Sigmoid colon (tissue), 7 donors: Measurements from ENCODE around the gene SNX19. TPM values are rescaled to one million over a fixed set of nuclear protein-coding genes. Genes with fewer than 3 reads are reported as not detected.
"Not testable (repeated sequence)": the region's sequence is repeated elsewhere in the genome, so short reads cannot be mapped to it uniquely, and the experiment has no call there.

ENCODE experiments used
- DNase-seq: peaks from one replicate; pipeline ENCODE4 v3.0.0-alpha.2; 2019
- H3K27ac ChIP-seq, 4 donors: fragments of 200-600 bp; sonication (generic); one replicate each; pipeline ENCODE4 v1.5.1; 2016 to 2019; ENCODE audit warnings: mild to moderate bottlenecking in 1 of 4
- H3K27me3 ChIP-seq, 3 donors: fragments of 200-600 bp; sonication (generic); one replicate each; pipeline ENCODE4 v1.5.1; 2019; ENCODE audit warnings: mild to moderate bottlenecking in 1 of 3
- H3K36me3 ChIP-seq, 4 donors: fragments of 200-600 bp; sonication (generic); one replicate each; pipeline ENCODE4 v1.5.1; 2016 to 2019
- H3K4me1 ChIP-seq, 4 donors: fragments of 200-600 bp; sonication (generic); one replicate each; pipeline ENCODE4 v1.5.1; 2017 to 2019
- H3K4me3 ChIP-seq, 4 donors: fragments of 200-600 bp; sonication (generic); one replicate each; pipeline ENCODE4 v1.5.1; 2017 to 2019; ENCODE audit warnings: mild to moderate bottlenecking in 2 of 4, moderate library complexity in 1 of 4
- H3K9me3 ChIP-seq, 4 donors: fragments of 200-600 bp in 3 of 4; sonication (generic) in 3 of 4; one replicate each; pipeline versions ENCODE4 v1.5.1 to v1.6.1; 2013 to 2019
- EP300 ChIP-seq, 4 donors: sonication (generic); formaldehyde crosslinking; IDR thresholded peaks; one replicate each; pipeline ENCODE4 v1.6.1; 2017; ENCODE audit warnings: antibody characterized with exemption in 4 of 4
- POLR2A ChIP-seq, 2 donors: fragments of 450-650 bp; IDR thresholded peaks; one replicate each; pipeline ENCODE4 v1.6.1; 2016; ENCODE audit warnings: antibody characterized with exemption in 2 of 2, mild to moderate bottlenecking in 2 of 2, moderate library complexity in 2 of 2
- POLR2AphosphoS5 ChIP-seq, 4 donors: sonication (generic); formaldehyde crosslinking; IDR thresholded peaks; one replicate each; pipeline ENCODE4 v1.6.1; 2017; ENCODE audit warnings: antibody characterized with exemption in 4 of 4
- WGBS, 2 donors: extraction: QIAGEN DNeasy Blood & Tissue Kit; methylation state at CpG; one replicate each; pipeline ENCODE4 v1.1.7; 2013; 5-methylcytosine and 5-hydroxymethylcytosine counted together
- intact Hi-C: fragments of 100-400 bp; cut with DNase I; formaldehyde crosslinking; loops from one replicate; pipeline ENCODE4 v1.15.1; 2023
- polyA plus RNA-seq, 3 donors: library from polyadenylated mRNA; stranded (reverse); fragments of 200-250 nt; gene quantifications; one replicate each; pipeline ENCODE4 v1.2.3, GENCODE V29; 2013
- total RNA-seq, 4 donors: library from RNA; depleted of rRNA; stranded (reverse); fragments of >200 nt; gene quantifications; one replicate each; pipeline ENCODE4 v1.1.0, GENCODE V29; 2016
- TF ChIP-seq, protein P1 (sequence below), 4 experiments: fragments of 450-650 bp in 3 of 4; fragments of 200-600 bp in 1 of 4; IDR thresholded peaks; one replicate each; pipeline ENCODE4 v1.5.1; 2016 to 2019; ENCODE audit warnings: antibody characterized with exemption in 4 of 4, mild to moderate bottlenecking in 3 of 4, moderate library complexity in 2 of 4
- donor health status: healthy with polysubstance abuse.
- donor health status: Bipolar disorder and iron deficiency.
- donor health status: healthy.

The SNX19 gene
- total and polyA plus RNA-seq, 7 donors: 14.1 to 124 (median 72.1) TPM

DNA sequence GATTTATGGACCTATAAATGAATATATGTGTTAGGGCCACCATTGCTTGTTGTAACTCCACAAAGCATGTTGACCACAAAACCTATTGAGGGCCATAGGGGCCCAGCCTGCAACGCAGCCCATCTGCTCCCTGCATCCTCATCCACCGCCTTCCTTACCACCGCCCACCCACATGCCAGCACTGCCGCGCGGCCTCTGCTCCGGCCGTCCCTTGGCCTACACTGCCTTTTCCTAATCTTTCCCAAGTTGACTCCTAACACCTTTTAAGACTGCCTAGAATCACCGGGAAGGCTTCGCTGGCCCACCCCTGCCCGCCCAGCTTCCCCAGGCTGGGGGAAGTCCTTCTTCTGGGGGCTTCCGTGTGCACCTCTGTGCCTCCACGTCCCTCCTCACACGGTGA lies 55.0 kb downstream of the SNX19 start:
- intact Hi-C loops: loop anchor here (5.0 kb wide), 2 partner anchors 239 to 649 kb away; no protein-coding TSS in a partner anchor
- Histone ChIP-seq H3K4me1 (peaks cover 0 to 21% (median 11%) of the 10 kb centered on the region in 4 donors), H3K27ac (no peak overlapping the region), H3K9me3 (no peaks in the 10 kb centered on the region), H3K27me3 (no peaks in the 10 kb centered on the region), H3K4me3 (no peak overlapping the region), H3K36me3 (no peaks in the 10 kb centered on the region)
- TF ChIP-seq POLR2AphosphoS5 (IDR thresholded peaks at IDR 0.05) (peak in 1 of 4 donors; percentile 25), EP300 (IDR thresholded peaks at IDR 0.05) (no peak)
- WGBS, 2 donors: 93 to 96% methylated on average over 14 of the region's 14 CpGs
- DNase-seq: no peak

DNA sequence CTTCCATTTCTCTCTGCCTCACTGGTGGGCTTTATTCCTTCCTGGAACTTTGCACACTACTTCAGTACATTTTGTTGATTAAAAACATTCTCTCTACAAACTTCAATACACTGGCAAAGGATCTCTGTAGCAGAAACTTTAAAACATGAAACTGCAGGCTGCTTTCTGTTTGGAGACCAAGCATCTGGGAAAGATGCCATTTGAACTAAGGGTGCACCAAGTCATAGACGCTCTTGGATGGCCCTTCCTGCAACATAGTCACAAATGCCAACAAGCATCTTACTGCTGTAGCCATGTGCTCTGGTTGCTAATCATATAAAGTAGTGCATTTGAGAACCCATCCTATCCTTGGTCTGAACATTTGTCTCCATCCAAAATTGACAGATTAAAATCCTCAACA lies 56.4 kb downstream of the SNX19 start:
- Histone ChIP-seq H3K27me3 (no peaks in the 10 kb centered on the region), H3K4me3 (no peak overlapping the region), H3K27ac (no peak overlapping the region), H3K36me3 (no peaks in the 10 kb centered on the region), H3K9me3 (no peaks in the 10 kb centered on the region), H3K4me1 (peaks cover 0 to 18% (median 11%) of the 10 kb centered on the region in 4 donors)
- TF ChIP-seq EP300 (IDR thresholded peaks at IDR 0.05) (no peak), POLR2A (IDR thresholded peaks at IDR 0.05) (no peak), POLR2AphosphoS5 (IDR thresholded peaks at IDR 0.05) (no peak)
- TF ChIP-seq, protein P1, sequence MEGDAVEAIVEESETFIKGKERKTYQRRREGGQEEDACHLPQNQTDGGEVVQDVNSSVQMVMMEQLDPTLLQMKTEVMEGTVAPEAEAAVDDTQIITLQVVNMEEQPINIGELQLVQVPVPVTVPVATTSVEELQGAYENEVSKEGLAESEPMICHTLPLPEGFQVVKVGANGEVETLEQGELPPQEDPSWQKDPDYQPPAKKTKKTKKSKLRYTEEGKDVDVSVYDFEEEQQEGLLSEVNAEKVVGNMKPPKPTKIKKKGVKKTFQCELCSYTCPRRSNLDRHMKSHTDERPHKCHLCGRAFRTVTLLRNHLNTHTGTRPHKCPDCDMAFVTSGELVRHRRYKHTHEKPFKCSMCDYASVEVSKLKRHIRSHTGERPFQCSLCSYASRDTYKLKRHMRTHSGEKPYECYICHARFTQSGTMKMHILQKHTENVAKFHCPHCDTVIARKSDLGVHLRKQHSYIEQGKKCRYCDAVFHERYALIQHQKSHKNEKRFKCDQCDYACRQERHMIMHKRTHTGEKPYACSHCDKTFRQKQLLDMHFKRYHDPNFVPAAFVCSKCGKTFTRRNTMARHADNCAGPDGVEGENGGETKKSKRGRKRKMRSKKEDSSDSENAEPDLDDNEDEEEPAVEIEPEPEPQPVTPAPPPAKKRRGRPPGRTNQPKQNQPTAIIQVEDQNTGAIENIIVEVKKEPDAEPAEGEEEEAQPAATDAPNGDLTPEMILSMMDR (IDR thresholded peaks at IDR 0.05): no peak
- WGBS, 2 donors: 77 to 79% methylated on average over 1 of the region's 1 CpG
- no peak for DNase-seq
- intact Hi-C loops: loop anchor here (5.0 kb wide), 2 partner anchors 238 to 648 kb away; no protein-coding TSS in a partner anchor

DNA sequence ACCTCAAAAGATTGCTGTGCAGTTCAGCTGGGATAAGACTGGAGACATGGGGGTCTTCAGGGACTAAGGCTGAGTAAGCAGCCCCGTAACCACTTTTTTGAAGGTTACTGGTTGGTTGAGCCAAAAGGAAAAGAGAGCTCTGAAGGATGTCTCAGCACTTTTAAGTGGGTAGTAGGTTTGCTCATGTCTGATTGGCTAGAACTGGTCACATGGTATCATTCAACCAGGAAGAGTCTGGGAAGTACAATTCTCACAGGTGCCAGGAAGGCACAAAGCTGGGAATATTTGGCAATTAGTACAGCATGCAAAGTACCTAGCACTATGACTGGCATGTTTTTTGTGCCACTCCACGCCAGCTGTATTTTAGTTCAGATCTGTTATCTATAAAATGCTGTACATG lies 58.1 kb downstream of the SNX19 start:
- no peak overlapping the region for H3K4me3 ChIP-seq
- no peak overlapping the region for H3K27ac ChIP-seq
- TF ChIP-seq POLR2AphosphoS5 (IDR thresholded peaks at IDR 0.05) (no peak), POLR2A (IDR thresholded peaks at IDR 0.05) (no peak), EP300 (IDR thresholded peaks at IDR 0.05) (no peak)
- TF ChIP-seq, protein P1 (IDR thresholded peaks at IDR 0.05): no peak
- DNase-seq: no peak
- 92 to 96% methylated on average over 2 of the region's 2 CpGs for WGBS, 2 donors
- H3K4me1 ChIP-seq: peaks cover 0 to 18% (median 11%) of the 10 kb centered on the region in 4 donors
- H3K27me3 ChIP-seq: no peaks in the 10 kb centered on the region
- no peaks in the 10 kb centered on the region for H3K36me3 ChIP-seq
- intact Hi-C loops: no loop called here
- no peaks in the 10 kb centered on the region for H3K9me3 ChIP-seq

DNA sequence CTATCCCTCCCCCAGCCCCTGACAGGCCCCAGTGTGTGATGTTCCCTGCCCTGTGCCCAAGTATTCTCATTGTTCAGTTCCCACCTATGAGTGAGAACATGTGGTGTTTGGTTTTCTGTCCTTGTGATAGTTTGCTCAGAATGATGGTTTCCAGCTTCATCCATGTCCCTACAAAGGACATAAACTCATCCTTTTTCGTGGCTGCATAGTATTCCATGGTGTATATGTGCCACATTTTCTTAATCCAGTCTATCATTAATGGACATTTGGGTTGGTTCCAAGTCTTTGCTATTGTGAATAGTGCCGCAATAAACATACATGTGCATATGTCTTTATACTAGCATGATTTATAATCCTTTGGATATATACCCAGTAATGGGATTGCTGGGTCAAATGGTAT lies 60.6 kb downstream of the SNX19 start:
- H3K9me3 ChIP-seq, intact Hi-C loops, H3K27me3 ChIP-seq, H3K36me3 ChIP-seq, H3K4me3 ChIP-seq, H3K27ac ChIP-seq, DNase-seq: not testable (repeated sequence)
- H3K4me1 ChIP-seq: peaks cover 0 to 12% (median 7%) of the 10 kb centered on the region in 4 donors
- 75 to 91% methylated on average over 2 of the region's 2 CpGs for WGBS, 2 donors

DNA sequence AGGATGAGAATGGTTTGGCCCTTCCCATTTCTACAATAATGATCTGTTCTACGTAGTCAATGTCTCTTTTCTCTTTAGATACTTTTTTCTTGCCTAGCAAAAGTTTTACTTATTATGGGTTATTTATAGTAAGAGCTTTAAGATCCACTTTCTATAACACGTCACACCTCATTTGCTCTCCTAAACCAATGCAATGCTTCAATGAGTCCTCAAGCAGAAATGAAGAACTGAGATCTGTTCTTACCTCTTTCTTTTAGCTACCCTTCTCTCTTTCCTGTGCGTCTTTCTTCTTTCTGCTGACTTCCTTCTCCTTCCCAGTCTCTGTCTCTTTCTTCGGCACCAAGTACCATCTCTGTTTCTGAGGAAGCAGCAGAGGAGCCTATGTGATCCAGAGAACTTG lies 61.8 kb downstream of the SNX19 start:
- 73 to 92% methylated on average over 4 of the region's 4 CpGs for WGBS, 2 donors
- TF ChIP-seq POLR2A (IDR thresholded peaks at IDR 0.05) (no peak), POLR2AphosphoS5 (IDR thresholded peaks at IDR 0.05) (no peak), EP300 (IDR thresholded peaks at IDR 0.05) (no peak)
- TF ChIP-seq, protein P1 (IDR thresholded peaks at IDR 0.05): no peak
- intact Hi-C loops: no loop called here
- Histone ChIP-seq H3K27me3 (no peaks in the 10 kb centered on the region), H3K36me3 (no peaks in the 10 kb centered on the region), H3K27ac (no peak overlapping the region), H3K9me3 (no peaks in the 10 kb centered on the region), H3K4me1 (peaks cover 0 to 3% (median 0%) of the 10 kb centered on the region in 4 donors), H3K4me3 (no peak overlapping the region)
- DNase-seq: no peak

DNA sequence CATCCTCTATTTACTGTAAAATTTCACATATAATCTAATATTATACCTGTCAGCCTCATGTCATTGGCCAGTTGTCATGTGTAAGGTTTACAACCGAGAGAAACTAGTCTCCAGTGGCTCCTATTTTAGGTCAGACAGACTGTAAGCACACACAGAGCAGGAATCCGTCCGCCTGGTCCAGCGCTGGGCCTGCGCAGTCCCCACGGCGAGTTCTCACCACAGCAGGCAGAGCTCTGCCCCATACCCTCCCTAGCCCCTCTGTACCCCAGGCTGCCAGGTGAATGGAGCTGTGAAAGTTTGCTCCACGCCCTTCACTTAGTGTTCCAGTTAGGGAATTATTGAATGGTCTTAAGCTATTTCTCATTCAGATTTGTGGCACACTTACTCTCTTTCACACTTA lies 63.7 kb downstream of the SNX19 start:
- no peaks in the 10 kb centered on the region for H3K36me3 ChIP-seq
- WGBS, 2 donors: 74 to 78% methylated on average over 8 of the region's 8 CpGs
- intact Hi-C loops: no loop called here

More for the DNA sequence above, 63.7 kb downstream of the SNX19 start:
- TF ChIP-seq POLR2A (IDR thresholded peaks at IDR 0.05): no peak
- no peak for TF ChIP-seq EP300 (IDR thresholded peaks at IDR 0.05)
- TF ChIP-seq, protein P1 (IDR thresholded peaks at IDR 0.05): no peak
- TF ChIP-seq POLR2AphosphoS5 (IDR thresholded peaks at IDR 0.05): no peak
- Histone ChIP-seq H3K9me3 (no peaks in the 10 kb centered on the region), H3K27ac (no peak overlapping the region), H3K4me1 (no peaks in the 10 kb centered on the region), H3K4me3 (no peak overlapping the region), H3K27me3 (no peaks in the 10 kb centered on the region)
- no peak for DNase-seq
